GM23338 (cell line): ENCODE results near the gene P2RX4. TPM values are rescaled to one million over a fixed set of nuclear protein-coding genes. Genes with fewer than 3 reads are reported as not detected.
"Not testable (repeated sequence)": the region's sequence is repeated elsewhere in the genome, so short reads cannot be mapped to it uniquely, and the experiment has no call there.

Experiments
- ATAC-seq: fragments of 200-7000 bp; cut with Tn5 transposase; 3 replicates; pipeline ENCODE4 v1.9.1; 2020
- DNase-seq: peaks from one replicate; pipeline ENCODE4 v3.0.0-alpha.2; 2015; ENCODE audit warnings: low spot score
- H2AFZ ChIP-seq: fragments of 200-600 bp; sonication (generic); 2 replicates; pipeline ENCODE4 v1.8.0; 2016; ENCODE audit warnings: antibody characterized with exemption, mild to moderate bottlenecking, moderate library complexity
- H3F3A ChIP-seq: fragments of 200-600 bp; sonication (generic); replicated peaks from 2 replicates; pipeline ENCODE4 v1.8.0; 2017; ENCODE audit warnings: antibody characterized with exemption, mixed run types, low read depth
- H3K27ac ChIP-seq: fragments of 200-600 bp; sonication (generic); 2 replicates; pipeline ENCODE4 v1.6.1; 2016; ENCODE audit warnings: low read depth
- H3K27me3 ChIP-seq: fragments of 200-600 bp; sonication (generic); 2 replicates; pipeline ENCODE4 v1.8.0; 2016; ENCODE audit warnings: mild to moderate bottlenecking, mixed run types, moderate library complexity; ENCODE audit not compliant: insufficient read depth
- H3K36me3 ChIP-seq: fragments of 200-600 bp; sonication (generic); 2 replicates; pipeline ENCODE4 v1.8.0; 2016; ENCODE audit warnings: mild to moderate bottlenecking; ENCODE audit not compliant: insufficient read depth
- H3K4me1 ChIP-seq: fragments of 200-600 bp; sonication (generic); 2 replicates; pipeline ENCODE4 v1.8.0; 2016; ENCODE audit warnings: mild to moderate bottlenecking, moderate library complexity; ENCODE audit not compliant: insufficient read depth
- H3K4me2 ChIP-seq: fragments of 200-600 bp; sonication (generic); 2 replicates; pipeline ENCODE4 v1.7.1; 2017; ENCODE audit warnings: mixed run types
- H3K4me3 ChIP-seq: fragments of 200-600 bp; sonication (generic); 2 replicates; pipeline ENCODE4 v1.6.1; 2016; ENCODE audit warnings: mixed run types
- H3K79me2 ChIP-seq: fragments of 200-600 bp; sonication (generic); replicated peaks from 2 replicates; pipeline ENCODE4 v1.8.0; 2017; ENCODE audit warnings: mild to moderate bottlenecking; ENCODE audit not compliant: insufficient read depth
- H3K9me2 ChIP-seq: fragments of 200-600 bp; sonication (generic); 2 replicates; pipeline ENCODE4 v1.8.0; 2017; ENCODE audit not compliant: insufficient read depth
- H4K20me1 ChIP-seq: fragments of 200-600 bp; sonication (generic); replicated peaks from 2 replicates; pipeline ENCODE4 v1.8.0; 2017; ENCODE audit warnings: mild to moderate bottlenecking; ENCODE audit not compliant: insufficient read depth
- H3K27ac Mint-ChIP-seq: 2 replicates; pipeline ENCODE4 v1.8.0; 2020; ENCODE audit warnings: inconsistent platforms, mild to moderate bottlenecking, moderate library complexity, mixed read lengths
- H3K27me3 Mint-ChIP-seq: 3 replicates; pipeline ENCODE4 v1.8.0; 2022; ENCODE audit warnings: low read depth, mild to moderate bottlenecking, moderate library complexity, mixed read lengths, inconsistent platforms; ENCODE audit not compliant: insufficient read depth, poor library complexity
- H3K36me3 Mint-ChIP-seq: 3 replicates; pipeline ENCODE4 v1.8.0; 2021; ENCODE audit warnings: low read depth, mild to moderate bottlenecking, inconsistent platforms, moderate library complexity, mixed read lengths
- H3K4me1 Mint-ChIP-seq: 3 replicates; pipeline ENCODE4 v1.8.0; 2020; ENCODE audit warnings: mild to moderate bottlenecking, inconsistent platforms, mixed read lengths
- H3K4me3 Mint-ChIP-seq: 3 replicates; pipeline ENCODE4 v1.8.0; 2021; ENCODE audit warnings: moderate library complexity, mild to moderate bottlenecking, inconsistent platforms, mixed read lengths
- H3K9me3 Mint-ChIP-seq: 3 replicates; pipeline ENCODE4 v1.8.0; 2020; ENCODE audit warnings: moderate library complexity, mild to moderate bottlenecking, inconsistent platforms, mixed read lengths
- CTCF ChIP-seq, 2 experiments: fragments of 200-600 bp in 1 of 2; sonication (generic) in 1 of 2; conservative IDR thresholded peaks; 2 replicates each; pipeline versions ENCODE4 v1.5.1 to v1.6.1; 2016 to 2017; ENCODE audit warnings: antibody characterized with exemption in 2 of 2, low read depth in 2 of 2, mild to moderate bottlenecking in 2 of 2, moderate library complexity in 1 of 2
- ETS1 ChIP-seq: IDR thresholded peaks from 2 replicates; pipeline ENCODE4 v1.6.1; 2016; ENCODE audit warnings: antibody characterized with exemption
- EZH2 ChIP-seq: fragments of 200-600 bp; sonication (generic); IDR thresholded peaks from one replicate; pipeline ENCODE4 v1.8.0; 2017; ENCODE audit warnings: antibody characterized with exemption, mild to moderate bottlenecking, low read depth; ENCODE audit not compliant: unreplicated experiment
- EZH2phosphoT487 ChIP-seq: fragments of 200-600 bp; sonication (generic); IDR thresholded peaks from one replicate; pipeline ENCODE4 v1.8.1; 2018; ENCODE audit warnings: antibody characterized with exemption; ENCODE audit not compliant: unreplicated experiment
- JUNB ChIP-seq: IDR thresholded peaks from one replicate; pipeline ENCODE4 v1.6.1; 2016; ENCODE audit warnings: antibody characterized with exemption; ENCODE audit not compliant: unreplicated experiment
- POLR2AphosphoS5 ChIP-seq: IDR thresholded peaks from 2 replicates; pipeline ENCODE4 v1.6.1; 2016; ENCODE audit warnings: antibody characterized with exemption, low read depth
- REST ChIP-seq: IDR thresholded peaks from one replicate; pipeline ENCODE4 v1.6.1; 2018; ENCODE audit warnings: antibody characterized with exemption; ENCODE audit not compliant: unreplicated experiment
- ZNF114 ChIP-seq: fragments of 250-450 bp; sonication (Bioruptor Pico); IDR thresholded peaks from 2 replicates; pipeline ENCODE4 v1.5.0; 2020; ENCODE audit warnings: mild to moderate bottlenecking, moderate library complexity
- ZNF331 ChIP-seq: fragments of 250-450 bp; sonication (Bioruptor Pico); IDR thresholded peaks from 2 replicates; pipeline ENCODE4 v1.5.0; 2020; ENCODE audit warnings: low read depth, mild to moderate bottlenecking, moderate library complexity
- ZNF462 ChIP-seq: fragments of 250-450 bp; sonication (Bioruptor Pico); IDR thresholded peaks from 2 replicates; pipeline ENCODE4 v1.5.0; 2020; ENCODE audit warnings: mild to moderate bottlenecking, moderate library complexity
- polyA plus RNA-seq: library from polyadenylated mRNA; unstranded; fragments of >200 nt; fragmentation: Nextera tagmentation; extraction: Ambion mirVana; gene quantifications from 2 replicates; pipeline ENCODE4 v1.2.1, GENCODE V29; 2016
- total RNA-seq: library from RNA; depleted of rRNA; stranded (reverse); fragments of >200 nt; shearing (Covaris generic); gene quantifications from 2 replicates; pipeline ENCODE4 v1.2.3, GENCODE V29; 2014

Gene P2RX4
- total and polyA plus RNA-seq, 2 experiments from 2014 or later: 5.6 to 18.9 TPM

GRCh38 chr12:121164839-121165238 is 45.1 kb upstream of the P2RX4 start:
- not testable (repeated sequence) for H3K79me2 ChIP-seq, H4K20me1 ChIP-seq, H3K4me1 ChIP-seq, H3K36me3 Mint-ChIP-seq, H3K27me3 Mint-ChIP-seq, DNase-seq, H3K36me3 ChIP-seq, H3K4me1 Mint-ChIP-seq, H3F3A ChIP-seq, H3K4me3 ChIP-seq, H3K27me3 ChIP-seq, H3K27ac ChIP-seq, H3K27ac Mint-ChIP-seq, H3K4me2 ChIP-seq, ATAC-seq, H3K9me3 Mint-ChIP-seq, H3K9me2 ChIP-seq, H3K4me3 Mint-ChIP-seq
- peak overlapping the region; percentile 66 for H2AFZ ChIP-seq

- Histone ChIP-seq H3K27me3 (no peaks in the 10 kb centered on the region), H3K79me2 (no peaks in the 10 kb centered on the region), H3K4me3 (no peak overlapping the region), H3K4me2 (no peak overlapping the region), H2AFZ (peak overlapping the region; percentile 66), H3K36me3 (no peaks in the 10 kb centered on the region), H3K27ac (no peak overlapping the region), H4K20me1 (no peaks in the 10 kb centered on the region), H3F3A (no peaks in the 10 kb centered on the region), H3K4me1 (no peaks in the 10 kb centered on the region), H3K9me2 (0 out of 2 replicates have a peak, but pooled peaks cover 3% of the 10 kb centered on the region)
- no peak for ATAC-seq
- Mint-ChIP-seq H3K36me3 (no peaks in the 10 kb centered on the region), H3K9me3 (no peaks in the 10 kb centered on the region), H3K4me1 (no peaks in the 10 kb centered on the region), H3K27ac (no peak overlapping the region), H3K4me3 (no peak overlapping the region), H3K27me3 (peaks cover 4% of the 10 kb centered on the region)
- DNase-seq: no peak
- TF ChIP-seq ZNF462 (CRISPR knock-in tag) (no peak), REST (no peak), POLR2AphosphoS5 (no peak), ZNF331 (CRISPR knock-in tag) (no peak), ETS1 (no peak), EZH2 (no peak), ZNF114 (CRISPR knock-in tag) (no peak), JUNB (no peak), CTCF (conservative IDR thresholded peaks at IDR 0.05; ENCODE audit: low read depth in 2 of 2) (no peak), EZH2phosphoT487 (no peak)
These were observed 44.6 kb upstream of the P2RX4 start for GRCh38 chr12:121165316-121165715.
